Prostate gland (tissue), 2 donors: Measurements from ENCODE around the gene TTPAL. TPM values are rescaled to one million over a fixed set of nuclear protein-coding genes. Genes with fewer than 3 reads are reported as not detected.

ENCODE experiments used
- DNase-seq: peaks from one replicate; pipeline ENCODE4 v3.0.0-alpha.2; 2019; ENCODE audit warnings: low spot score
- H3K27ac ChIP-seq, 2 donors: fragments of 200-600 bp; sonication (generic); 2 replicates each; pipeline ENCODE4 v1.5.1; 2017 to 2019
- H3K27me3 ChIP-seq: fragments of 200-600 bp; sonication (generic); replicated peaks from 2 replicates; pipeline ENCODE4 v1.5.1; 2019; ENCODE audit not compliant: insufficient read depth
- H3K36me3 ChIP-seq, 2 donors: fragments of 200-600 bp; sonication (generic); 1 replicate in 1 of 2; 2 replicates in 1 of 2; pipeline versions ENCODE4 v1.5.1 to v1.8.1; 2017 to 2019
- H3K4me1 ChIP-seq: fragments of 200-600 bp; sonication (generic); replicated peaks from 2 replicates; pipeline ENCODE4 v1.5.1; 2019
- H3K4me3 ChIP-seq, 2 donors: fragments of 200-600 bp; sonication (generic); 2 replicates each; pipeline ENCODE4 v1.5.1; 2017 to 2019
- H3K9me3 ChIP-seq: fragments of 200-600 bp; sonication (generic); 2 replicates; pipeline ENCODE4 v1.5.1; 2017
- POLR2A ChIP-seq: fragments of 450-650 bp; IDR thresholded peaks from one replicate; pipeline ENCODE4 v1.6.1; 2016; ENCODE audit warnings: antibody characterized with exemption, mild to moderate bottlenecking
- POLR2AphosphoS5 ChIP-seq: sonication (generic); formaldehyde crosslinking; IDR thresholded peaks from one replicate; pipeline ENCODE4 v1.6.1; 2017; ENCODE audit warnings: antibody characterized with exemption
- WGBS: methylation state at CpG from one replicate; pipeline ENCODE4 v1.1.5; 2018; 5-methylcytosine and 5-hydroxymethylcytosine counted together
- intact Hi-C: fragments of 100-400 bp; cut with DNase I; formaldehyde crosslinking; loops from one replicate; pipeline ENCODE4 v1.14.2; 2022
- total RNA-seq, 2 donors: library from RNA; depleted of rRNA; stranded (reverse); fragments of >200 nt; gene quantifications; one replicate each; pipeline ENCODE4 v1.1.0, GENCODE V29; 2016
- TF ChIP-seq, protein P1 (sequence below), 4 experiments: fragments of 200-600 bp in 2 of 4; fragments of 450-650 bp in 2 of 4; sonication (generic) in 2 of 4; IDR thresholded peaks; 1 replicate in 3 of 4; 2 replicates in 1 of 4; pipeline ENCODE4 v1.5.1; 2016 to 2019; ENCODE audit warnings: antibody characterized with exemption in 4 of 4, mild to moderate bottlenecking in 2 of 4, moderate library complexity in 2 of 4

The TTPAL gene
- total RNA-seq, 2 donors from 2014 or later = 11.8 to 14.8 TPM

DNA sequence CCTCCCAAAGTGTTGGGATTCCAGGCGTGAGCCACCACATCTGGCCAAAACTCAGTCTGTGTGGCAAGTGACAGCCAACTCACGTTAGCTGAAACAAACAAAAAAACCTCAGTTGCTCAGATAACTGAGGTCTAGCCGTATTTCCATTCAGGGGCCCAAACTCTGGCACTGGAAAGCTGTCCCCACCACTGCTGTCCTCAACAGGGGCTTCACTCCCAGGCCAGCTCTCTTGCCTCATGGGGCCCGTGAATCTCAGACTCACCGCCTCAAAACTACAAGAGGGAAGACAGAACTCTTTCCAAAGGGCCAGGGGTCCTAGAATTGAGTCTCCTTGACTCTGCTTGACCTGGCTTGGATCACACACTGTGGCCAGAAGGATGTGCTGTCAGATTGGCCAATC lies 7.4 kb downstream of the TTPAL start:
- no peak for DNase-seq
- Histone ChIP-seq H3K4me3 (no peak overlapping the region), H3K4me1 (no peaks in the 10 kb centered on the region), H3K27me3 (no peaks in the 10 kb centered on the region), H3K9me3 (no peaks in the 10 kb centered on the region), H3K27ac (no peak overlapping the region), H3K36me3 (no peaks in the 10 kb centered on the region)
- 92% methylated on average over 5 of the region's 5 CpGs for WGBS
- intact Hi-C loops = no loop called here
- TF ChIP-seq POLR2AphosphoS5 = no peak
- no peak for TF ChIP-seq POLR2A
- TF ChIP-seq, protein P1, sequence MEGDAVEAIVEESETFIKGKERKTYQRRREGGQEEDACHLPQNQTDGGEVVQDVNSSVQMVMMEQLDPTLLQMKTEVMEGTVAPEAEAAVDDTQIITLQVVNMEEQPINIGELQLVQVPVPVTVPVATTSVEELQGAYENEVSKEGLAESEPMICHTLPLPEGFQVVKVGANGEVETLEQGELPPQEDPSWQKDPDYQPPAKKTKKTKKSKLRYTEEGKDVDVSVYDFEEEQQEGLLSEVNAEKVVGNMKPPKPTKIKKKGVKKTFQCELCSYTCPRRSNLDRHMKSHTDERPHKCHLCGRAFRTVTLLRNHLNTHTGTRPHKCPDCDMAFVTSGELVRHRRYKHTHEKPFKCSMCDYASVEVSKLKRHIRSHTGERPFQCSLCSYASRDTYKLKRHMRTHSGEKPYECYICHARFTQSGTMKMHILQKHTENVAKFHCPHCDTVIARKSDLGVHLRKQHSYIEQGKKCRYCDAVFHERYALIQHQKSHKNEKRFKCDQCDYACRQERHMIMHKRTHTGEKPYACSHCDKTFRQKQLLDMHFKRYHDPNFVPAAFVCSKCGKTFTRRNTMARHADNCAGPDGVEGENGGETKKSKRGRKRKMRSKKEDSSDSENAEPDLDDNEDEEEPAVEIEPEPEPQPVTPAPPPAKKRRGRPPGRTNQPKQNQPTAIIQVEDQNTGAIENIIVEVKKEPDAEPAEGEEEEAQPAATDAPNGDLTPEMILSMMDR (IDR thresholded peaks at IDR 0.05) = no peak

DNA sequence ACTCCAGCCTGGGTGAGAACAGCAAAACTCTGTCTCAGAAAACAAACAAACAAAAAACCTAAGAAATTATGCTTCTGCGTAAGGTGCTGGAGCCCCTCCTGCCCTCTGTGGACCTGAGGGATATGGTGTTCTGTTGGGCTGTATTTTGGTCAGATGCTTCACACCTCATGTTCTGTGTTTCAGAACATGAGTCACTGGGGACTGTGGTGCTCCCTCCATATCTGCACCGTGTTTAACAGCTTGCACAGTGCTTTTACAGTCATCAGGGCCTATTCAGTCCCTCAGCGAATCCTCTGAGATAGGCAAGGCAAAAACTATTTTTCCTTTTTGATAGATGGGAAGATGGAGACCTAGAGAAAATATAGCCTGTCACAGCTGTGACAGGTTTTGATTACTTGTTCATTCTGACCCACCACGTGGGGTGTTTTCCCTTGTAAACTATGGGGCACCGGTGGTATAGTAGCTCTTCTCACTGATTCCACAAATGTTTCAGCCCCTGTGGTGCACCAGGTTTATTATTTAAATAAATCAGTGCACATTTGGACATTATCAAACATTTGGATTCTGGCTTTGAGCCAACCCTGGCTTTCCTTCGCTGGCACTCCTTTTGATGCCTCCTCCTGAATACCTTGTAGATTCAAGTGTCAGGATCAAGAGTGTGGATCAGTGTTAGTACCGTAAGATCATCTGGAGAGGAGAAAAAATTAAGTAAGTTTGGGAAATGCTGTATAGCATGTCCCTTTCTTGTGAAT lies 9.6 kb downstream of the TTPAL start:
- Histone ChIP-seq H3K4me3 (no peak overlapping the region), H3K27me3 (no peaks in the 10 kb centered on the region), H3K36me3 (peaks cover 0 to 10% of the 10 kb centered on the region in 2 donors), H3K27ac (peak overlapping the region in 1 of 2 donors; percentile 50), H3K4me1 (no peaks in the 10 kb centered on the region), H3K9me3 (no peaks in the 10 kb centered on the region)
- no peak for DNase-seq
- 77% methylated on average over 7 of the region's 7 CpGs for WGBS
- TF ChIP-seq, protein P1 (IDR thresholded peaks at IDR 0.05) = no peak
- no peak for TF ChIP-seq POLR2AphosphoS5
- no peak for TF ChIP-seq POLR2A
- intact Hi-C loops = no loop called here

DNA sequence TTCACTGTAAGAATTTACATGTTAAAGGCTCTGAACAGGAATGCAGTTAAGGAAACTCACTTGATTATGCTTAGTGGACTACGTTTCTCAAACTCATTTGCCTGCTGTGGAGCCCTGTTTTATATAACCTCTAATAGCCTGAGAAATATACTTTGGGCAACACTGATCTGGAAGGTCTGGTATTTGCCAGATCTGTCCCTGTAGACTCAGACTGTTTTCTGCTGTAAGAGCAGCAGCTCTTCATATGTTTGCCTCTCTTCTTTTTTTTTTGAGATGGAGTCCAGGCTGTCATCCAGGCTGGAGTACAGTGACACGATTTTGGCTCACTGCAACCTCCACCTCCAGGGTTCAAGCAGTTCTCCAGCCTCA lies 10.1 kb downstream of the TTPAL start:
- no peak for DNase-seq
- WGBS = 66% methylated on average over 2 of the region's 2 CpGs
- Histone ChIP-seq H3K4me1 (no peaks in the 10 kb centered on the region), H3K9me3 (no peaks in the 10 kb centered on the region), H3K27me3 (no peaks in the 10 kb centered on the region), H3K36me3 (peaks cover 0 to 10% of the 10 kb centered on the region in 2 donors), H3K4me3 (no peak overlapping the region), H3K27ac (peak overlapping the region in 1 of 2 donors; percentile 50)
- intact Hi-C loops = no loop called here
- TF ChIP-seq, protein P1 (IDR thresholded peaks at IDR 0.05) = no peak
- no peak for TF ChIP-seq POLR2A
- no peak for TF ChIP-seq POLR2AphosphoS5

DNA sequence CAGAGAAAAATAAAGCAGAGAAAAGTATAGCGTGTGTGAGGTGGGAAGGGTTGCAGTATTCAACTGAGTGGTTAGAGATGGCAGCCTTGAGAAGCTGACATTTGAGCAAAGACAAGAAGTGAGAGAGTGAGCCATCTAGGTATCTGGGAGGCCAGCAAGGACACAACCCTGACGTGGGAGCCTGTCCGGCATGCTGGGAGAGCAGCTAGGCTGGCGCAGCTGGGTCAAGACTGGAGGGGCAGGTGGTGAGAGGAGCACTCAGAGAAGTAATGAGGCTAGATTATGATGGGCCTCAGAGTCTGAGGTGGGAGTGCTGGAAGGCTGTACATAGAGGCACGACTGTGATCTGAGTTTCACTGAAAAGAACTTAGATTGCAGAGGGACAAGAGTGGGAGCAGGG lies 12.9 kb downstream of the TTPAL start:
- WGBS = 89% methylated on average over 5 of the region's 5 CpGs
- no peaks in the 10 kb centered on the region for H3K9me3 ChIP-seq
- TF ChIP-seq POLR2AphosphoS5 (no peak), POLR2A (no peak)
- TF ChIP-seq, protein P1 (IDR thresholded peaks at IDR 0.05) = no peak
- DNase-seq = no peak
- no peak overlapping the region for H3K4me3 ChIP-seq
- H3K4me1 ChIP-seq = no peaks in the 10 kb centered on the region
- H3K27ac ChIP-seq = no peak overlapping the region
- peaks cover 0 to 10% of the 10 kb centered on the region in 2 donors for H3K36me3 ChIP-seq
- intact Hi-C loops = no loop called here
- H3K27me3 ChIP-seq = no peaks in the 10 kb centered on the region

DNA sequence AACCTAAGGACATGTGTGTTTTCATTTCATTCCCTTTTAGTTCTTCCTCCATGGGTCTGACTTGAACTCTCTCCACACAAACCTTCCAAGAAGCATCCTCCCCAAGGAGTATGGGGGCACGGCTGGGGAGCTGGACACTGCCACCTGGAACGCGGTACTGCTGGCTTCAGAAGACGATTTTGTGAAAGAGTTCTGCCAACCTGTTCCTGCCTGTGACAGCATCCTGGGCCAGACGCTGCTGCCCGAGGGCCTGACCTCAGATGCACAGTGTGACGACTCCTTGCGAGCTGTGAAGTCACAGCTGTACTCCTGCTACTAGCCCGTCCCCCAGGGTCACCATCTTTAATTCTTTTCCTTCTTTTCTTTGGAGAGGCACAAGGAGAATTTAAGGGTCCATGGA lies 13.5 kb downstream of the TTPAL start:
- Histone ChIP-seq H3K27ac (no peak overlapping the region), H3K9me3 (no peaks in the 10 kb centered on the region), H3K4me3 (no peak overlapping the region), H3K4me1 (no peaks in the 10 kb centered on the region), H3K36me3 (peaks cover 0 to 10% of the 10 kb centered on the region in 2 donors), H3K27me3 (no peaks in the 10 kb centered on the region)
- TF ChIP-seq POLR2A (no peak), POLR2AphosphoS5 (no peak)
- TF ChIP-seq, protein P1 (IDR thresholded peaks at IDR 0.05) = no peak
- WGBS = 85% methylated on average over 9 of the region's 9 CpGs
- no peak for DNase-seq
- intact Hi-C loops = no loop called here
